ENCODE results near the gene ERBIN.

- TF ChIP-seq MAFF (IDR thresholded peaks at IDR 0.05; ENCODE audit: low read length) (no peak), EZH2 (IDR thresholded peaks at IDR 0.05; ENCODE audit: borderline replicate concordance, low read depth, low read length) (no peak), BRF1 (IDR thresholded peaks at IDR 0.05; ENCODE audit: borderline replicate concordance, extremely low read depth, insufficient read length) (no peak), BRF2 (IDR thresholded peaks at IDR 0.05; ENCODE audit: borderline replicate concordance, insufficient read depth, insufficient read length) (no peak), PRDM10 (IDR thresholded peaks at IDR 0.05; ENCODE audit: partially characterized antibody) (no peak), BRD4 (IDR thresholded peaks at IDR 0.05) (no peak), KAT7 (CRISPR knock-in tag; IDR thresholded peaks at IDR 0.05; ENCODE audit: borderline replicate concordance) (no peak), SP1 (CRISPR knock-in tag; IDR thresholded peaks at IDR 0.05) (no peak), SMARCC2 (IDR thresholded peaks at IDR 0.05; ENCODE audit: low read depth) (no peak), RBM14 (IDR thresholded peaks at IDR 0.05; ENCODE audit: borderline replicate concordance, insufficient read depth, low read depth, low read length) (no peak), NFE2L1 (tag; IDR thresholded peaks at IDR 0.05; ENCODE audit: borderline replicate concordance, low read depth) (no peak)
- TF ChIP-seq, protein P1, sequence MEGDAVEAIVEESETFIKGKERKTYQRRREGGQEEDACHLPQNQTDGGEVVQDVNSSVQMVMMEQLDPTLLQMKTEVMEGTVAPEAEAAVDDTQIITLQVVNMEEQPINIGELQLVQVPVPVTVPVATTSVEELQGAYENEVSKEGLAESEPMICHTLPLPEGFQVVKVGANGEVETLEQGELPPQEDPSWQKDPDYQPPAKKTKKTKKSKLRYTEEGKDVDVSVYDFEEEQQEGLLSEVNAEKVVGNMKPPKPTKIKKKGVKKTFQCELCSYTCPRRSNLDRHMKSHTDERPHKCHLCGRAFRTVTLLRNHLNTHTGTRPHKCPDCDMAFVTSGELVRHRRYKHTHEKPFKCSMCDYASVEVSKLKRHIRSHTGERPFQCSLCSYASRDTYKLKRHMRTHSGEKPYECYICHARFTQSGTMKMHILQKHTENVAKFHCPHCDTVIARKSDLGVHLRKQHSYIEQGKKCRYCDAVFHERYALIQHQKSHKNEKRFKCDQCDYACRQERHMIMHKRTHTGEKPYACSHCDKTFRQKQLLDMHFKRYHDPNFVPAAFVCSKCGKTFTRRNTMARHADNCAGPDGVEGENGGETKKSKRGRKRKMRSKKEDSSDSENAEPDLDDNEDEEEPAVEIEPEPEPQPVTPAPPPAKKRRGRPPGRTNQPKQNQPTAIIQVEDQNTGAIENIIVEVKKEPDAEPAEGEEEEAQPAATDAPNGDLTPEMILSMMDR (IDR thresholded peaks at IDR 0.05 in 2 of 3, conservative IDR thresholded peaks at IDR 0.05 in 1 of 3; ENCODE audit: insufficient read depth in 2 of 3, low read depth in 1 of 3, low read length in 3 of 3) = no peak
- TF ChIP-seq, protein P2, sequence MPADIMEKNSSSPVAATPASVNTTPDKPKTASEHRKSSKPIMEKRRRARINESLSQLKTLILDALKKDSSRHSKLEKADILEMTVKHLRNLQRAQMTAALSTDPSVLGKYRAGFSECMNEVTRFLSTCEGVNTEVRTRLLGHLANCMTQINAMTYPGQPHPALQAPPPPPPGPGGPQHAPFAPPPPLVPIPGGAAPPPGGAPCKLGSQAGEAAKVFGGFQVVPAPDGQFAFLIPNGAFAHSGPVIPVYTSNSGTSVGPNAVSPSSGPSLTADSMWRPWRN (IDR thresholded peaks at IDR 0.05; ENCODE audit: low read depth) = no peak
Observed at GRCh38 chr5:65928322-65928752, 2.0 kb downstream of the ERBIN start.

Data from K562 (cell line).